ENCODE measurements around the gene TARBP1. TPM values are rescaled to one million over a fixed set of nuclear protein-coding genes. Genes with fewer than 3 reads are reported as not detected.
A peak's percentile ranks its signal among the peaks of the same experiment; 100 is the strongest.

TARBP1 gene, protein sequence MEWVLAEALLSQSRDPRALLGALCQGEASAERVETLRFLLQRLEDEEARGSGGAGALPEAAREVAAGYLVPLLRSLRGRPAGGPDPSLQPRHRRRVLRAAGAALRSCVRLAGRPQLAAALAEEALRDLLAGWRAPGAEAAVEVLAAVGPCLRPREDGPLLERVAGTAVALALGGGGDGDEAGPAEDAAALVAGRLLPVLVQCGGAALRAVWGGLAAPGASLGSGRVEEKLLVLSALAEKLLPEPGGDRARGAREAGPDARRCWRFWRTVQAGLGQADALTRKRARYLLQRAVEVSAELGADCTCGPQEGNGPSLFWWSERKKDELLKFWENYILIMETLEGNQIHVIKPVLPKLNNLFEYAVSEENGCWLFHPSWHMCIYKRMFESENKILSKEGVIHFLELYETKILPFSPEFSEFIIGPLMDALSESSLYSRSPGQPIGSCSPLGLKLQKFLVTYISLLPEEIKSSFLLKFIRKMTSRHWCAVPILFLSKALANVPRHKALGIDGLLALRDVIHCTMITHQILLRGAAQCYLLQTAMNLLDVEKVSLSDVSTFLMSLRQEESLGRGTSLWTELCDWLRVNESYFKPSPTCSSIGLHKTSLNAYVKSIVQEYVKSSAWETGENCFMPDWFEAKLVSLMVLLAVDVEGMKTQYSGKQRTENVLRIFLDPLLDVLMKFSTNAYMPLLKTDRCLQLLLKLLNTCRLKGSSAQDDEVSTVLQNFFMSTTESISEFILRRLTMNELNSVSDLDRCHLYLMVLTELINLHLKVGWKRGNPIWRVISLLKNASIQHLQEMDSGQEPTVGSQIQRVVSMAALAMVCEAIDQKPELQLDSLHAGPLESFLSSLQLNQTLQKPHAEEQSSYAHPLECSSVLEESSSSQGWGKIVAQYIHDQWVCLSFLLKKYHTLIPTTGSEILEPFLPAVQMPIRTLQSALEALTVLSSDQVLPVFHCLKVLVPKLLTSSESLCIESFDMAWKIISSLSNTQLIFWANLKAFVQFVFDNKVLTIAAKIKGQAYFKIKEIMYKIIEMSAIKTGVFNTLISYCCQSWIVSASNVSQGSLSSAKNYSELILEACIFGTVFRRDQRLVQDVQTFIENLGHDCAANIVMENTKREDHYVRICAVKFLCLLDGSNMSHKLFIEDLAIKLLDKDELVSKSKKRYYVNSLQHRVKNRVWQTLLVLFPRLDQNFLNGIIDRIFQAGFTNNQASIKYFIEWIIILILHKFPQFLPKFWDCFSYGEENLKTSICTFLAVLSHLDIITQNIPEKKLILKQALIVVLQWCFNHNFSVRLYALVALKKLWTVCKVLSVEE (N-terminal part only)
- total RNA-seq (2016; rRNA removed; fragmentation: Illumina TruSeq; extraction: Trizol) = 31.0 and 37.7 TPM in 2 replicates
- 8.0 and 10.9 TPM in 2 replicates for total RNA-seq (2016; cell fraction: cytosol; rRNA removed; fragmentation: Illumina TruSeq; extraction: Trizol; ENCODE audit: low read depth)
- 33.0 and 39.2 TPM in 2 replicates for total RNA-seq (2016; cell fraction: insoluble cytoplasmic fraction; rRNA removed; fragmentation: Illumina TruSeq; extraction: Trizol)
- 9.9 and 14.5 TPM in 2 replicates for total RNA-seq (2016; cell fraction: membrane; rRNA removed; fragmentation: Illumina TruSeq; extraction: Trizol)
- total RNA-seq (2016; cell fraction: nucleus; rRNA removed; fragmentation: Illumina TruSeq; extraction: Trizol) = 49.3 and 51.0 TPM in 2 replicates
- polyA plus RNA-seq (2011; rRNA removed) = 58.7 and 67.0 TPM in 2 replicates
- polyA plus RNA-seq (2011; cell fraction: cytosol; rRNA removed) = 15.2 and 18.3 TPM in 2 replicates
- polyA plus RNA-seq (2011; cell fraction: nucleus; rRNA removed) = 127 and 145 TPM in 2 replicates
- polyA plus RNA-seq (2012) = 31.2 and 34.3 TPM in 2 replicates
- 1.00 and 1.2 TPM in 2 replicates for polyA plus RNA-seq (2016; cell fraction: cytosol; fragmentation: Illumina TruSeq; extraction: Trizol; ENCODE audit: low read depth)
- 26.8 and 27.3 TPM in 2 replicates for polyA plus RNA-seq (2016; cell fraction: insoluble cytoplasmic fraction; fragmentation: Illumina TruSeq; extraction: Trizol; ENCODE audit: low read depth)
- polyA plus RNA-seq (2016; cell fraction: membrane; fragmentation: Illumina TruSeq; extraction: Trizol; ENCODE audit: low read depth) = 3.6 and 4.1 TPM in 2 replicates
- 121 and 134 TPM in 2 replicates for polyA plus RNA-seq (2016; cell fraction: nucleus; fragmentation: Illumina TruSeq; extraction: Trizol; ENCODE audit: insufficient read depth, low read depth)
- 15.4 and 29.8 TPM in 2 replicates for polyA minus RNA-seq (2011; rRNA and poly(A)+ RNA removed; ENCODE audit: low replicate concordance)
- 10.9 and 11.5 TPM in 2 replicates for polyA minus RNA-seq (2011; cell fraction: cytosol; rRNA and poly(A)+ RNA removed)
- 73.5 and 78.7 TPM in 2 replicates for polyA minus RNA-seq (2011; cell fraction: nucleus; rRNA and poly(A)+ RNA removed)
- percentile 77 among the genes with signal in this experiment for Bru-seq, nascent RNA
- percentile 72 among the genes with signal in this experiment for BruChase-seq, experiment 1, labeled RNA remaining after a 6-hour chase
- BruChase-seq, experiment 2, labeled RNA remaining after a 2-hour chase = percentile 76 among the genes with signal in this experiment
- long read RNA-seq, experiment 1 = 0 reads
- long read RNA-seq, experiment 2, partial matches to known transcripts = 8 of 13 reads
- long read RNA-seq, experiment 2, other reads (novel, unspliced or antisense) = 5 of 13 reads

DNA sequence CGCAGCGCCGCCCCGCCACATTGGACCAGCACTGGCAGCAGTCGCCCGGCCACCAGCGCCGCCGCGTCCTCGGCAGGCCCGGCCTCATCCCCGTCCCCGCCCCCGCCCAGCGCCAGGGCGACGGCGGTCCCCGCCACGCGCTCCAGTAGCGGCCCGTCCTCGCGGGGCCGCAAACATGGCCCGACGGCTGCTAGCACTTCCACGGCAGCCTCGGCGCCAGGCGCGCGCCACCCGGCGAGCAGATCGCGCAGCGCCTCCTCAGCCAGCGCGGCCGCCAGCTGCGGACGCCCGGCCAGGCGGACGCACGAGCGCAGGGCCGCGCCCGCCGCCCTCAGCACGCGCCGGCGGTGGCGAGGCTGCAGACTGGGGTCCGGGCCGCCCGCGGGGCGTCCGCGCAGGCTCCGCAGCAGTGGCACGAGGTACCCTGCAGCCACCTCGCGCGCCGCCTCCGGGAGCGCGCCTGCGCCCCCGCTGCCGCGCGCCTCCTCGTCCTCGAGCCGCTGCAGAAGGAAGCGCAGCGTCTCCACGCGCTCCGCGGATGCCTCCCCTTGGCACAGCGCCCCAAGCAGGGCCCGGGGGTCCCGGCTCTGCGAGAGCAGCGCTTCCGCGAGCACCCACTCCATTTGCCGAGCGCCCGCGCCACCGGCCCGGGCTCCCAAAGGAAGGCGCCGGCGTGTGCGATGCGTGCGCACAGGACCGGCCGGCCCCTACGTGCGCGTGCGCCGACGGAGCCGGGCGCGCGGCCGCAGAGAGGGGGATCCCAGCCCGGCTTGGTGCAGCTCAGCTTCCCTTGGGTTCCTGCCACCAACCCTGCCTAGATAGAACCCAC is at the start of gene TARBP1:
TSS of gene TARBP1 (minus strand) at position 699 of the 829 bp plus-strand sequence. CDS start at position 623, 76 bp downstream.
- peak within 1 kb of the TSS; percentile 78 for H3K9ac ChIP-seq (ENCODE audit: insufficient read depth, low read depth, low read length)
- ATAC-seq (peak; percentile 83), FAIRE-seq (no peak), DNase-seq (ENCODE audit: low spot score) (peak; percentile 66)
- in situ Hi-C loops (cut with HindIII; ENCODE audit: extremely low pct_ligation_motif_present, low pct_unique_long_range_greater_than_20kb) (no loop called here), intact Hi-C loops (cut with micrococcal nuclease; ENCODE audit: unreplicated experiment) (no loop called here)
- H4K20me1 ChIP-seq (ENCODE audit: insufficient read depth, low read length) = no peaks in the 10 kb centered on the region; the same call in 1 of the 2 replicates
- 3% methylated on average over 13 of the region's 122 CpGs for WGBS (ENCODE audit: low lambda C conversion rate)
- H3K4me1 ChIP-seq (ENCODE audit: insufficient read depth, low read length) = peaks cover 51% of the 10 kb centered on the region
- H3K9me3 ChIP-seq (ENCODE audit: low read length) = no peaks in the 10 kb centered on the region
- peak within 1 kb of the TSS; percentile 95 for H3K4me2 ChIP-seq (ENCODE audit: low read depth, low read length)
- CTCF ChIA-PET (ENCODE audit: low intra/inter-chr PET ratio, low total read pairs) = no interaction called here
- H3K4me3 ChIP-seq (replicated peaks in 1 of 3; ENCODE audit: insufficient read depth in 1 of 3, low read depth in 2 of 3, low read length in 3 of 3) = peak within 1 kb of the TSS; percentile 66 to 92 (median 84)
- peaks cover 0 to 17% of the 10 kb centered on the region in 2 experiments; a peak in 2 of 5 replicates for H3K27me3 ChIP-seq (ENCODE audit: control insufficient read depth in 1 of 2, insufficient read depth in 2 of 2, low read length in 2 of 2)
- H3K79me2 ChIP-seq (ENCODE audit: insufficient read depth, low read length) = peaks cover 35% of the 10 kb centered on the region
- no peaks in the 10 kb centered on the region; a peak in 1 of 5 replicates for H3K36me3 ChIP-seq (replicated peaks in 1 of 2; ENCODE audit: control insufficient read depth in 1 of 2, insufficient read depth in 2 of 2, low read length in 2 of 2)
- peak within 1 kb of the TSS; percentile 90 for H3K27ac ChIP-seq (ENCODE audit: extremely low read length, insufficient read depth, low read length)
- H2AFZ ChIP-seq (ENCODE audit: low read length) = peak within 1 kb of the TSS; percentile 58
- POLR2A ChIA-PET = interaction anchor here (0.9 to 2.3 kb wide), 11 partner anchors 9 to 497 kb away, joined by 3 to 8 read pairs (median 3); partner anchors contain the start of gene COA6
- BruUV-seq (replicated peaks) = no TSS peak
- TF ChIP-seq YEATS4 (CRISPR knock-in tag; IDR thresholded peaks at IDR 0.05; ENCODE audit: borderline replicate concordance) (peak; percentile 77), FOSL1 (CRISPR knock-in tag; IDR thresholded peaks at IDR 0.05; ENCODE audit: borderline replicate concordance) (no peak), ZBTB20 (CRISPR knock-in tag; IDR thresholded peaks at IDR 0.05; ENCODE audit: borderline replicate concordance, low read depth) (no peak), MAFG (CRISPR knock-in tag; IDR thresholded peaks at IDR 0.05) (no peak), SOX13 (IDR thresholded peaks at IDR 0.05) (no peak), SOX13 (CRISPR knock-in tag; conservative IDR thresholded peaks at IDR 0.05 in 1 of 2, IDR thresholded peaks at IDR 0.05 in 1 of 2) (no peak)
- TF ChIP-seq, protein P1, sequence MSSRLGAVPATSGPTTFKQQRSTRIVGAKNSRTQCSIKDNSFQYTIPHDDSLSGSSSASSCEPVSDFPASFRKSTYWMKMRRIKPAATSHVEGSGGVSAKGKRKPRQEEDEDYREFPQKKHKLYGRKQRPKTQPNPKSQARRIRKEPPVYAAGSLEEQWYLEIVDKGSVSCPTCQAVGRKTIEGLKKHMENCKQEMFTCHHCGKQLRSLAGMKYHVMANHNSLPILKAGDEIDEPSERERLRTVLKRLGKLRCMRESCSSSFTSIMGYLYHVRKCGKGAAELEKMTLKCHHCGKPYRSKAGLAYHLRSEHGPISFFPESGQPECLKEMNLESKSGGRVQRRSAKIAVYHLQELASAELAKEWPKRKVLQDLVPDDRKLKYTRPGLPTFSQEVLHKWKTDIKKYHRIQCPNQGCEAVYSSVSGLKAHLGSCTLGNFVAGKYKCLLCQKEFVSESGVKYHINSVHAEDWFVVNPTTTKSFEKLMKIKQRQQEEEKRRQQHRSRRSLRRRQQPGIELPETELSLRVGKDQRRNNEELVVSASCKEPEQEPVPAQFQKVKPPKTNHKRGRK (CRISPR knock-in tag; IDR thresholded peaks at IDR 0.05) = no peak
- TF ChIP-seq, protein P2, sequence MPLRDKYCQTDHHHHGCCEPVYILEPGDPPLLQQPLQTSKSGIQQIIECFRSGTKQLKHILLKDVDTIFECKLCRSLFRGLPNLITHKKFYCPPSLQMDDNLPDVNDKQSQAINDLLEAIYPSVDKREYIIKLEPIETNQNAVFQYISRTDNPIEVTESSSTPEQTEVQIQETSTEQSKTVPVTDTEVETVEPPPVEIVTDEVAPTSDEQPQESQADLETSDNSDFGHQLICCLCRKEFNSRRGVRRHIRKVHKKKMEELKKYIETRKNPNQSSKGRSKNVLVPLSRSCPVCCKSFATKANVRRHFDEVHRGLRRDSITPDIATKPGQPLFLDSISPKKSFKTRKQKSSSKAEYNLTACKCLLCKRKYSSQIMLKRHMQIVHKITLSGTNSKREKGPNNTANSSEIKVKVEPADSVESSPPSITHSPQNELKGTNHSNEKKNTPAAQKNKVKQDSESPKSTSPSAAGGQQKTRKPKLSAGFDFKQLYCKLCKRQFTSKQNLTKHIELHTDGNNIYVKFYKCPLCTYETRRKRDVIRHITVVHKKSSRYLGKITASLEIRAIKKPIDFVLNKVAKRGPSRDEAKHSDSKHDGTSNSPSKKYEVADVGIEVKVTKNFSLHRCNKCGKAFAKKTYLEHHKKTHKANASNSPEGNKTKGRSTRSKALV (CRISPR knock-in tag; IDR thresholded peaks at IDR 0.05) = peak; percentile 93
